WERI-Rb-1 (cell line): ENCODE measurements around the gene DSCAM.

Experiments
- DNase-seq: peaks from one replicate; pipeline ENCODE4 v3.0.0-alpha.2; 2020
- H3K27ac ChIP-seq: fragments of 250-450 bp; sonication (Bioruptor Pico); 2 replicates; pipeline ENCODE4 v1.5.1; 2020; ENCODE audit warnings: mild to moderate bottlenecking, moderate library complexity
- H3K27me3 ChIP-seq: fragments of 250-450 bp; sonication (Bioruptor Pico); 2 replicates; pipeline ENCODE4 v1.5.1; 2021; ENCODE audit warnings: mild to moderate bottlenecking, low read depth, moderate library complexity; ENCODE audit not compliant: insufficient read depth, severe bottlenecking
- H3K36me3 ChIP-seq: fragments of 250-450 bp; sonication (Bioruptor Pico); 2 replicates; pipeline ENCODE4 v1.5.1; 2020; ENCODE audit warnings: mild to moderate bottlenecking, moderate library complexity
- H3K4me3 ChIP-seq: 2 replicates; pipeline ENCODE4 v1.5.1; 2011; ENCODE audit warnings: low read depth, mild to moderate bottlenecking, control low read depth, low read length
- H3K9me3 ChIP-seq: fragments of 250-450 bp; sonication (Bioruptor Pico); 2 replicates; pipeline ENCODE4 v1.5.1; 2021; ENCODE audit warnings: mild to moderate bottlenecking, moderate library complexity; ENCODE audit not compliant: severe bottlenecking
- TF ChIP-seq, protein P1 (sequence below): IDR thresholded peaks from 2 replicates; pipeline ENCODE4 v1.5.1; 2011; ENCODE audit warnings: low read depth, mild to moderate bottlenecking, control low read depth, inconsistent platforms, low read length

DSCAM gene

DNA sequence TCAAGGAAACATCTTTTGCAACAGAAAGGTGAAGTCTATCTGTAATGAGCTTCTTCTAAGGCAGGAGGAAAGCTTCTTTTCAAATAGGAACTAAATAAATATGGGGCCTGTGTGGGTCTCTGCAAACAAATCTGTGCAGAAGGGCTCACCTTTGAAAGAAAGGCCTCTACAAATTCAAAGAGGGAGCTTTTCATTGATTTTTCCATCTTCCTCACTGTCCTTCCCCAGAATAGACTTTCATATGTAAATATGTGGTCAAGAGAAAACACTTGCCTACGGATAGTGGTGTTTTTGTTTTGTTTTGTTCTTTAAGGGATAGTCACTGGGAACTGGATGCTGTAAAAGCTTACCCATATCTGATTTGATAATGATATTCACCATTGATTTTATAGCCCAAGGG is 223.4 kb downstream of the DSCAM start:
- Histone ChIP-seq H3K27me3 (no peaks in the 10 kb centered on the region), H3K9me3 (no peaks in the 10 kb centered on the region), H3K36me3 (no peaks in the 10 kb centered on the region), H3K4me3 (no peak overlapping the region), H3K27ac (no peak overlapping the region)
- DNase-seq, result no peak
- TF ChIP-seq, protein P1, sequence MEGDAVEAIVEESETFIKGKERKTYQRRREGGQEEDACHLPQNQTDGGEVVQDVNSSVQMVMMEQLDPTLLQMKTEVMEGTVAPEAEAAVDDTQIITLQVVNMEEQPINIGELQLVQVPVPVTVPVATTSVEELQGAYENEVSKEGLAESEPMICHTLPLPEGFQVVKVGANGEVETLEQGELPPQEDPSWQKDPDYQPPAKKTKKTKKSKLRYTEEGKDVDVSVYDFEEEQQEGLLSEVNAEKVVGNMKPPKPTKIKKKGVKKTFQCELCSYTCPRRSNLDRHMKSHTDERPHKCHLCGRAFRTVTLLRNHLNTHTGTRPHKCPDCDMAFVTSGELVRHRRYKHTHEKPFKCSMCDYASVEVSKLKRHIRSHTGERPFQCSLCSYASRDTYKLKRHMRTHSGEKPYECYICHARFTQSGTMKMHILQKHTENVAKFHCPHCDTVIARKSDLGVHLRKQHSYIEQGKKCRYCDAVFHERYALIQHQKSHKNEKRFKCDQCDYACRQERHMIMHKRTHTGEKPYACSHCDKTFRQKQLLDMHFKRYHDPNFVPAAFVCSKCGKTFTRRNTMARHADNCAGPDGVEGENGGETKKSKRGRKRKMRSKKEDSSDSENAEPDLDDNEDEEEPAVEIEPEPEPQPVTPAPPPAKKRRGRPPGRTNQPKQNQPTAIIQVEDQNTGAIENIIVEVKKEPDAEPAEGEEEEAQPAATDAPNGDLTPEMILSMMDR, result no peak

- TF ChIP-seq, protein P1, result no peak
- DNase-seq, result no peak
- no peak overlapping the region for H3K27ac ChIP-seq
- no peaks in the 10 kb centered on the region for H3K27me3 ChIP-seq
- H3K4me3 ChIP-seq, result no peak overlapping the region
- H3K9me3 ChIP-seq, result no peaks in the 10 kb centered on the region
- H3K36me3 ChIP-seq, result no peaks in the 10 kb centered on the region
Observed at GRCh38 chr21:40622531-40622930, 224.4 kb downstream of the DSCAM start.

GRCh38 chr21:40620386-40621145 is 226.4 kb downstream of the DSCAM start:
- no peak for DNase-seq
- TF ChIP-seq, protein P1, result no peak
- Histone ChIP-seq H3K27ac (no peak overlapping the region), H3K27me3 (no peaks in the 10 kb centered on the region), H3K4me3 (no peak overlapping the region), H3K9me3 (no peaks in the 10 kb centered on the region), H3K36me3 (no peaks in the 10 kb centered on the region)

- no peaks in the 10 kb centered on the region for H3K9me3 ChIP-seq
- peak; percentile 66 for DNase-seq
- TF ChIP-seq, protein P1, result 0 out of 2 replicates have a peak, but pooled peaks have one; percentile 14
Observed at GRCh38 chr21:40618191-40618973, 228.6 kb downstream of the DSCAM start.

DNA sequence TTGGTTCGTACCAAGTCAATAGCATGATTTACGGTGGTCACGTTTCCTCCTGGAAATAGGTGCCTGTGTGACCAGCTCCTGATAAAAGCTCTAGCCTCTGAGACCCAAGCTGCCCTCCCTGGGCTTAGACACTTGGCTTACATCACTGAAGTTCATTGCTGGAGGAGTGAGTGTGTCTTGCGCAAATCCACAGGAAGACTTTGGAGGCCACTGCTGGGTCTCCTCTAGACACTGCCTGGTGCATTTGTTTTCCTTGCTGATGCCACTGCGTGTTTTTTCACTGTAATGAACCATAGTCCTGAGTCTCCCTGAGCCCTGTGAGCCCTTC is 230.6 kb downstream of the DSCAM start:
- no peaks in the 10 kb centered on the region for H3K27me3 ChIP-seq
- H3K4me3 ChIP-seq, result no peak overlapping the region
- H3K36me3 ChIP-seq, result no peaks in the 10 kb centered on the region
- peak; percentile 66 for DNase-seq
- peaks cover 6% of the 10 kb centered on the region for H3K9me3 ChIP-seq
- TF ChIP-seq, protein P1, result no peak
- peak overlapping the region; percentile 73 for H3K27ac ChIP-seq

More at GRCh38 chr21:40618191-40618973, 228.6 kb downstream of the DSCAM start:
- Histone ChIP-seq H3K36me3 (no peaks in the 10 kb centered on the region), H3K27me3 (no peaks in the 10 kb centered on the region), H3K27ac (no peak overlapping the region), H3K4me3 (no peak overlapping the region)
